GM23248 (cell line): ENCODE measurements around the gene SYT4. TPM values are rescaled to one million over a fixed set of nuclear protein-coding genes. Genes with fewer than 3 reads are reported as not detected.

Experiments
- DNase-seq: peaks from one replicate; pipeline ENCODE4 v3.0.0-alpha.2; 2015
- H2AFZ ChIP-seq: fragments of 200-600 bp; sonication (generic); 2 replicates; pipeline ENCODE4 v1.6.1; 2016; ENCODE audit warnings: antibody characterized with exemption
- H3F3A ChIP-seq: fragments of 200-600 bp; sonication (generic); 2 replicates; pipeline ENCODE4 v1.6.1; 2016; ENCODE audit warnings: mild to moderate bottlenecking, antibody characterized with exemption, mixed run types; ENCODE audit not compliant: insufficient read depth
- H3K27ac ChIP-seq: fragments of 200-600 bp; sonication (generic); 2 replicates; pipeline ENCODE4 v1.5.1; 2016; ENCODE audit warnings: mild to moderate bottlenecking
- H3K27me3 ChIP-seq: fragments of 200-600 bp; sonication (generic); replicated peaks from 2 replicates; pipeline ENCODE4 v1.6.1; 2016; ENCODE audit warnings: mild to moderate bottlenecking; ENCODE audit not compliant: insufficient read depth
- H3K36me3 ChIP-seq: fragments of 200-600 bp; sonication (generic); 2 replicates; pipeline ENCODE4 v1.6.1; 2016; ENCODE audit warnings: low read depth, mild to moderate bottlenecking
- H3K4me1 ChIP-seq: fragments of 200-600 bp; sonication (generic); 2 replicates; pipeline ENCODE4 v1.6.1; 2016; ENCODE audit warnings: mild to moderate bottlenecking; ENCODE audit not compliant: insufficient read depth
- H3K4me2 ChIP-seq: fragments of 200-600 bp; sonication (generic); one replicate; pipeline ENCODE4 v1.6.1; 2016; ENCODE audit warnings: mild to moderate bottlenecking; ENCODE audit not compliant: unreplicated experiment
- H3K4me3 ChIP-seq: fragments of 200-600 bp; sonication (generic); 2 replicates; pipeline ENCODE4 v1.5.1; 2016; ENCODE audit warnings: mild to moderate bottlenecking
- H3K79me2 ChIP-seq: fragments of 200-600 bp; sonication (generic); 2 replicates; pipeline ENCODE4 v1.6.1; 2016; ENCODE audit warnings: mild to moderate bottlenecking; ENCODE audit not compliant: insufficient read depth
- H3K9ac ChIP-seq: fragments of 200-600 bp; sonication (generic); 2 replicates; pipeline ENCODE4 v1.6.1; 2016; ENCODE audit warnings: mild to moderate bottlenecking
- H3K9me2 ChIP-seq: fragments of 200-600 bp; sonication (generic); 2 replicates; pipeline ENCODE4 v1.6.1; 2016; ENCODE audit warnings: mixed run types, mild to moderate bottlenecking, moderate library complexity; ENCODE audit not compliant: insufficient read depth
- H3K9me3 ChIP-seq: fragments of 200-600 bp; sonication (generic); one replicate; pipeline ENCODE4 v1.6.1; 2017; ENCODE audit warnings: low read depth
- H4K20me1 ChIP-seq: fragments of 200-600 bp; sonication (generic); 2 replicates; pipeline ENCODE4 v1.6.0; 2016; ENCODE audit not compliant: insufficient read depth
- EZH2 ChIP-seq: fragments of 200-600 bp; sonication (generic); IDR thresholded peaks from 2 replicates; pipeline ENCODE4 v1.6.1; 2018; ENCODE audit warnings: antibody characterized with exemption, mild to moderate bottlenecking; ENCODE audit not compliant: insufficient read depth, poor library complexity, severe bottlenecking
- EZH2phosphoT487 ChIP-seq: fragments of 200-600 bp; sonication (generic); IDR thresholded peaks from 2 replicates; pipeline ENCODE4 v1.6.1; 2018; ENCODE audit warnings: antibody characterized with exemption, moderate library complexity, mild to moderate bottlenecking, low read depth; ENCODE audit not compliant: insufficient read depth
- WGBS, 2 experiments: methylation state at CpG; one replicate each; pipeline ENCODE4 v1.1.6; 2015 to 2017; ENCODE audit warnings: low lambda C conversion rate in 2 of 2, low coverage in 1 of 2; ENCODE audit errors: missing lambda C conversion rate in 2 of 2; 5-methylcytosine and 5-hydroxymethylcytosine counted together
- in situ Hi-C: fragments of 300-500 bp; cut with MboI; formaldehyde crosslinking; loops from 2 replicates; pipeline ENCODE4 v1.15.0; 2020
- polyA plus RNA-seq: library from polyadenylated mRNA; unstranded; fragments of >200 nt; fragmentation: Nextera tagmentation; extraction: Ambion mirVana; gene quantifications from 2 replicates; pipeline ENCODE4 v1.2.1, GENCODE V29; 2016
- total RNA-seq: library from RNA; depleted of rRNA; stranded (reverse); fragments of >200 nt; shearing (Covaris generic); gene quantifications from 2 replicates; pipeline ENCODE4 v1.2.3, GENCODE V29; 2014

SYT4 gene
- total and polyA plus RNA-seq, 2 experiments from 2014 or later: 0.18 TPM; not detected in 1

DNA sequence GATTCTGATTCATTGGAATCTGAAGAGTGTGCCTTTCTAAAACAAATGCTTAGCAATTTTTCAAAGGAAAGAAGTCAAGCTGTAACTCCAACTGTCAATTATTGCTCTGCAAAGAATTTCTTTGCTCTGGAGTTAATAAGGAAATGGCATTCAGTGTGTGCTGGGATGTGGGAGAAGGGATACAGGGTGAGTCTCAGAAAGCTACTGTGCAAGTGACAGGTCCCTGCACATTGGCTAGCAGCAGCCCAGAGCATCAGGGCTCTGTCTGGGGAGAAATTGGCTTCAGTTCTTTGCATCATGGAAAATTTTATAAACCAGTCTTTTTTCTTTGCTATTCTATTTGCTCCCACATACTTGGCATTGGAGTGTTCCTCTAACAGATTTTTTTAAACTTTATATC lies 1.1 kb upstream of the SYT4 start:
- in situ Hi-C loops: no loop called here
- no peak overlapping the region for H3K27ac ChIP-seq

DNA sequence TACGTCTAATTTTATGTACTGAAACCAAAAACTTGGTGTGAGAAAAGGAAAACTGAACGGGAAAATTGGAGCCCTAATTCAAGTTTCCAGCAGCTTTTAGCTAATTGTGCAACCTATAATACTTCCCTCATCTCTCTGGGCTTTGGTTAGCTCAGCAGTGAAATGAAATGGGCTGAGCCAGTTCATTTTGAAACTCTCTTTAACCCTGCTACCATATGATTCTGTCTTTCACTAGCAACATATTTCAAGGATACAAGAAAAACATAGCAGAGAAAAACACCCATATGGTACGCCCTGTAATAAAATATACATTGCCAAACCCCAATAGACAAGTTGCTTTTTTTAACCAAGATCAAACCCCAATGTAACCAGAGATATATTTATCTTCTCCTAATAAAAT lies 799 bp downstream of the SYT4 start:
- H3K4me2 ChIP-seq: no peak overlapping the region
- no peaks in the 10 kb centered on the region for H3K4me1 ChIP-seq
- H3K9ac ChIP-seq: no peak overlapping the region
- WGBS, 2 experiments: 26 to 30% methylated on average over 3 of the region's 3 CpGs
- no peak overlapping the region for H2AFZ ChIP-seq
- no peak for DNase-seq
- no peaks in the 10 kb centered on the region for H3K9me2 ChIP-seq
- H3K27ac ChIP-seq: no peak overlapping the region
- H3K79me2 ChIP-seq: no peaks in the 10 kb centered on the region
- H3K9me3 ChIP-seq: no peaks in the 10 kb centered on the region
- in situ Hi-C loops: no loop called here
- TF ChIP-seq EZH2 (no peak), EZH2phosphoT487 (no peak)
- no peaks in the 10 kb centered on the region for H3F3A ChIP-seq
- H3K27me3 ChIP-seq: no peaks in the 10 kb centered on the region
- H4K20me1 ChIP-seq: no peaks in the 10 kb centered on the region
- no peak overlapping the region for H3K4me3 ChIP-seq
- H3K36me3 ChIP-seq: no peaks in the 10 kb centered on the region

More for the DNA sequence above, 1.1 kb upstream of the SYT4 start:
- Histone ChIP-seq H3K9me2 (no peaks in the 10 kb centered on the region), H4K20me1 (no peaks in the 10 kb centered on the region), H3K79me2 (no peaks in the 10 kb centered on the region), H3K4me3 (no peak overlapping the region), H3K9me3 (no peaks in the 10 kb centered on the region), H3K9ac (no peak overlapping the region), H3K27me3 (no peaks in the 10 kb centered on the region), H3K4me1 (no peaks in the 10 kb centered on the region), H3K4me2 (no peak overlapping the region), H3F3A (no peaks in the 10 kb centered on the region), H2AFZ (no peak overlapping the region), H3K36me3 (no peaks in the 10 kb centered on the region)
- DNase-seq: no peak
- TF ChIP-seq EZH2 (no peak), EZH2phosphoT487 (no peak)

DNA sequence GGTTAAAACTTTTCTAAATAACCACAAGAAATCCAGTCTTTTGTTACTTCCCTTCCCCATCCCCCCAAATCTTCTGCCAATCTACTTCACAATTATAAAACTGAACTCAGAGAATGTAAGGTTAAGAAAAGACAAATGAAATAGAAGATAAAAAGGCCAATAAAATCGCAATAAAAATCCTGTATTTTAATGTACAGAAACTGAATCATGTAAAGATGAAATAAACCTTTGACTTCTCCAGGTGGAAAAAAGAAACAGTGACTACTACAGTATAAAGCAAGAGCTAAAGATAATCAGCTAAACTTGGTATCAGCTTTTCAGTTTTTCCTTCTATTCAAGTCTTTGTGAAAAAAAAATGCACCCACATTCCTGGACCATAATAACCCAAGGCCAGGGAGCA lies 1.7 kb downstream of the SYT4 start:
- no peaks in the 10 kb centered on the region for H3K79me2 ChIP-seq
- H3K9ac ChIP-seq: no peak overlapping the region
- H3K27ac ChIP-seq: no peak overlapping the region
- WGBS, 2 experiments: 39 to 43% methylated on average over 1 of the region's 1 CpG
- H3K9me3 ChIP-seq: no peaks in the 10 kb centered on the region
- no peaks in the 10 kb centered on the region for H3K4me1 ChIP-seq
- no peaks in the 10 kb centered on the region for H4K20me1 ChIP-seq
- H2AFZ ChIP-seq: no peak overlapping the region
- no peak overlapping the region for H3K4me3 ChIP-seq
- no peaks in the 10 kb centered on the region for H3K36me3 ChIP-seq
- no peaks in the 10 kb centered on the region for H3K9me2 ChIP-seq
- in situ Hi-C loops: no loop called here
- no peak for TF ChIP-seq EZH2
- TF ChIP-seq EZH2phosphoT487: no peak
- no peaks in the 10 kb centered on the region for H3F3A ChIP-seq
- H3K27me3 ChIP-seq: no peaks in the 10 kb centered on the region; the same call in 1 of the 2 replicates
- H3K4me2 ChIP-seq: no peak overlapping the region
- DNase-seq: no peak

DNA sequence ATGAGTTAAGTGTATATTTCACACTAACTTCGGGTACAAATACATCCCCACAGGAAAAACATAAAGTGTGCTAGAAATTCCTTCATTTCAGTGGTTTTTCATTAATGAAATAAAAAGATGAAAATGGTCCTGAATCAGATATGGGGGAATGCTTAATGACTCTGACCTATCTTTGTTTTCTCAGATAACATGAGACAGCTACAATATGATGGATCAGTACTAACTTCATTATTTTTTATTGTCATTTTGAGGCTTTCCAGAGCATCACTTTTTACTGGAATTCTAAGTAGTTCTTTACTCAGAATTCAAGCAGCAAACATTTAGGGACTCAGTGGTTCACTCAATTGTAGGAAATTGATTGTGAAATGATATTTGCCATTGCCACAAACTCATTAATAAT lies 2.8 kb downstream of the SYT4 start:
- in situ Hi-C loops: loop anchor here (25.0 kb wide), 1 partner anchor 1162 kb away; no protein-coding TSS in a partner anchor
- Histone ChIP-seq H3K9me2 (no peaks in the 10 kb centered on the region), H3K27ac (no peak overlapping the region), H4K20me1 (no peaks in the 10 kb centered on the region), H3K36me3 (no peaks in the 10 kb centered on the region), H3K4me1 (no peaks in the 10 kb centered on the region), H2AFZ (no peak overlapping the region), H3K79me2 (no peaks in the 10 kb centered on the region), H3K4me3 (no peak overlapping the region), H3K27me3 (peaks cover 4% of the 10 kb centered on the region; the same call in 1 of the 2 replicates), H3F3A (no peaks in the 10 kb centered on the region), H3K9ac (no peak overlapping the region), H3K9me3 (no peaks in the 10 kb centered on the region), H3K4me2 (no peak overlapping the region)
- whole genome bisulfite sequencing, 2 experiments: 11 to 18% methylated on average over 1 of the region's 1 CpG
- DNase-seq: no peak
- TF ChIP-seq EZH2 (no peak), EZH2phosphoT487 (no peak)
